Lung microvascular endothelial cell (primary cell): ENCODE data around the gene MAN1B1. TPM values are rescaled to one million over a fixed set of nuclear protein-coding genes. Genes with fewer than 3 reads are reported as not detected.

Experiments used
- DNase-seq, 2 donors: peaks; one replicate each; pipeline versions ENCODE4 v3.0.0 to v3.0.0-alpha.2; 2010; ENCODE audit warnings: low read depth in 2 of 2
- total RNA-seq: library from RNA; depleted of rRNA; stranded (reverse); fragments of >200 nt; gene quantifications from 2 replicates; pipeline ENCODE4 v1.2.1, GENCODE V29; 2014

MAN1B1 gene
- total RNA-seq, 1 donor from 2014 or later = 38.3 TPM

- no peak for DNase-seq
Observed at GRCh38 chr9:137141976-137142936, 55.5 kb downstream of the MAN1B1 start.

- no peak for DNase-seq
Observed at GRCh38 chr9:137143459-137143858, 56.7 kb downstream of the MAN1B1 start.

- no peak for DNase-seq
Observed at GRCh38 chr9:137145731-137146526, 59.1 kb downstream of the MAN1B1 start.

- no peak for DNase-seq
Observed at GRCh38 chr9:137146527-137146918, 59.7 kb downstream of the MAN1B1 start.

GRCh38 chr9:137147091-137147792, 60.5 kb downstream of the MAN1B1 start:
- DNase-seq = no peak

- DNase-seq = no peak
Observed at GRCh38 chr9:137147793-137148160, 61.0 kb downstream of the MAN1B1 start.

GRCh38 chr9:137148242-137148641, 61.5 kb downstream of the MAN1B1 start:
- no peak for DNase-seq

- no peak for DNase-seq
Observed at GRCh38 chr9:137148661-137149060, 61.9 kb downstream of the MAN1B1 start.

GRCh38 chr9:137149363-137149762, 62.6 kb downstream of the MAN1B1 start:
- no peak for DNase-seq

GRCh38 chr9:137149942-137150616, 63.3 kb downstream of the MAN1B1 start:
- no peak for DNase-seq

GRCh38 chr9:137150617-137151457, 64.1 kb downstream of the MAN1B1 start:
- peak; percentile 69 to 83 for DNase-seq

- DNase-seq = no peak
Observed at GRCh38 chr9:137152844-137153405, 66.1 kb downstream of the MAN1B1 start.

- DNase-seq = peak; percentile 43 to 53
Observed at GRCh38 chr9:137156567-137157375, 70.0 kb downstream of the MAN1B1 start.

GRCh38 chr9:137157618-137158415, 71.0 kb downstream of the MAN1B1 start:
- no peak for DNase-seq

GRCh38 chr9:137158625-137159024, 71.8 kb downstream of the MAN1B1 start:
- no peak for DNase-seq
